H1 (cell line): ENCODE measurements around the gene TLL2. TPM values are rescaled to one million over a fixed set of nuclear protein-coding genes. Genes with fewer than 3 reads are reported as not detected.

ENCODE experiments used
- CTCF ChIA-PET: fragments of 300-600 bp; sonication (Branson Sonifier 250); formaldehyde crosslinking; loops from one replicate; lab custom pipeline; 2021; ENCODE audit not compliant: partially characterized antibody; lab: Charles Lee
- POLR2A ChIA-PET: fragments of 300-600 bp; sonication (Branson Sonifier 250); formaldehyde crosslinking; loops from one replicate; lab custom pipeline; 2021; ENCODE audit warnings: inconsistent platforms; ENCODE audit not compliant: partially characterized antibody; lab: Charles Lee
- DNase-seq, 2 experiments: peaks; one replicate each; pipeline versions ENCODE4 v3.0.0 to v3.0.0-alpha.2; 2010 to 2022; ENCODE audit warnings: low spot score in 2 of 2, low read depth in 1 of 2, mixed read lengths in 1 of 2
- FAIRE-seq: peaks from 2 replicates; lab custom pipeline; 2011; peaks lifted over from hg19 to GRCh38; lab: Jason Lieb, UNC
- H2AFZ ChIP-seq: 2 replicates; pipeline ENCODE4 v1.8.1; 2012; ENCODE audit warnings: low read length, inconsistent platforms
- H2AK5ac ChIP-seq: 2 replicates; pipeline ENCODE4 v1.6.1; 2013; ENCODE audit warnings: low read depth, low read length
- H2BK120ac ChIP-seq: replicated peaks from 2 replicates; pipeline ENCODE3; 2013; ENCODE audit warnings: low read depth, low read length, inconsistent platforms
- H2BK12ac ChIP-seq: 2 replicates; pipeline ENCODE4 v1.6.1; 2013; ENCODE audit warnings: low read depth, low read length
- H2BK15ac ChIP-seq: 2 replicates; pipeline ENCODE4 v1.6.1; 2013; ENCODE audit warnings: low read length
- H2BK20ac ChIP-seq: 2 replicates; pipeline ENCODE4 v1.6.1; 2013; ENCODE audit warnings: low read length
- H2BK5ac ChIP-seq: 2 replicates; pipeline ENCODE4 v1.6.1; 2013; ENCODE audit warnings: low read depth, low read length
- H3K14ac ChIP-seq: 2 replicates; pipeline ENCODE4 v1.6.1; 2013; ENCODE audit warnings: inconsistent platforms; ENCODE audit not compliant: insufficient read length
- H3K18ac ChIP-seq: 2 replicates; pipeline ENCODE4 v1.6.1; 2013; ENCODE audit warnings: low read length; ENCODE audit errors: extremely low read depth
- H3K23ac ChIP-seq: 2 replicates; pipeline ENCODE4 v1.6.1; 2013; ENCODE audit warnings: inconsistent platforms; ENCODE audit not compliant: insufficient read length
- H3K23me2 ChIP-seq: 2 replicates; pipeline ENCODE4 v1.6.1; 2013; ENCODE audit warnings: low read depth, low read length
- H3K27ac ChIP-seq: 2 replicates; pipeline ENCODE4 v1.6.1; 2011; ENCODE audit warnings: low read depth, low read length, inconsistent platforms
- H3K27me3 ChIP-seq, 4 experiments: replicated peaks in 1 of 4; 1 replicate in 1 of 4; 2 replicates in 3 of 4; pipeline versions ENCODE4 v1.6.1 to v1.8.1; 2011 to 2013; ENCODE audit warnings: low read length in 3 of 4, mild to moderate bottlenecking in 3 of 4, inconsistent platforms in 2 of 4, mixed read lengths in 2 of 4, moderate library complexity in 1 of 4; ENCODE audit not compliant: control insufficient read depth in 3 of 4, insufficient read depth in 3 of 4; ENCODE audit errors: extremely low read depth in 1 of 4
- H3K36me3 ChIP-seq, 4 experiments: 2 replicates each; pipeline versions ENCODE4 v1.6.1 to v1.8.1; 2011 to 2013; ENCODE audit warnings: mild to moderate bottlenecking in 4 of 4, low read length in 3 of 4, moderate library complexity in 2 of 4, control low read depth in 1 of 4, inconsistent platforms in 1 of 4; ENCODE audit not compliant: insufficient read depth in 4 of 4, control insufficient read depth in 2 of 4
- H3K4ac ChIP-seq: replicated peaks from 2 replicates; pipeline ENCODE3; 2013; ENCODE audit warnings: low read length, low read depth, mixed read lengths, inconsistent platforms; ENCODE audit not compliant: insufficient read length
- H3K4me1 ChIP-seq, 4 experiments: replicated peaks in 1 of 4; 1 replicate in 1 of 4; 2 replicates in 3 of 4; pipeline versions ENCODE4 v1.6.1 to v1.8.1; 2011 to 2013; ENCODE audit warnings: low read length in 3 of 4, inconsistent platforms in 2 of 4, mixed read lengths in 1 of 4; ENCODE audit not compliant: insufficient read depth in 4 of 4, control insufficient read depth in 3 of 4
- H3K4me2 ChIP-seq, 2 experiments: 2 replicates each; pipeline versions ENCODE4 v1.6.1 to v1.8.1; 2011 to 2013; ENCODE audit warnings: low read depth in 2 of 2, low read length in 2 of 2, control low read depth in 1 of 2, inconsistent platforms in 1 of 2, mild to moderate bottlenecking in 1 of 2; ENCODE audit not compliant: insufficient read depth in 1 of 2
- H3K4me3 ChIP-seq, 4 experiments: fragments of 200-600, 300-600 bp in 1 of 4; sonication (generic), shearing (Covaris generic), sonication (Bioruptor Twin) in 1 of 4; 2 replicates each; pipeline versions ENCODE4 v1.5.1 to v1.8.1; 2011 to 2016; ENCODE audit warnings: low read length in 4 of 4, low read depth in 3 of 4, control low read depth in 2 of 4, inconsistent platforms in 2 of 4, mild to moderate bottlenecking in 2 of 4, mixed read lengths in 1 of 4, moderate library complexity in 1 of 4; ENCODE audit not compliant: insufficient read depth in 2 of 4; ENCODE audit errors: extremely low read depth in 1 of 4
- H3K56ac ChIP-seq: replicated peaks from 2 replicates; pipeline ENCODE3; 2013; ENCODE audit warnings: low read depth, mild to moderate bottlenecking, mixed read lengths, low read length, inconsistent platforms; ENCODE audit not compliant: insufficient read length
- H3K79me1 ChIP-seq: 2 replicates; pipeline ENCODE4 v1.6.1; 2013; ENCODE audit warnings: low read depth, low read length, control low read depth
- H3K79me2 ChIP-seq, 2 experiments: 2 replicates each; pipeline versions ENCODE4 v1.6.1 to v1.8.1; 2012 to 2013; ENCODE audit warnings: low read length in 2 of 2, mild to moderate bottlenecking in 2 of 2, inconsistent platforms in 1 of 2; ENCODE audit not compliant: insufficient read depth in 2 of 2, control insufficient read depth in 1 of 2
- H3K9ac ChIP-seq, 4 experiments: replicated peaks in 1 of 4; 1 replicate in 1 of 4; 2 replicates in 3 of 4; pipeline versions ENCODE4 v1.6.1 to v1.8.1; 2011 to 2013; ENCODE audit warnings: low read depth in 3 of 4, low read length in 3 of 4, control low read depth in 2 of 4, mild to moderate bottlenecking in 2 of 4, moderate library complexity in 2 of 4, inconsistent platforms in 1 of 4; ENCODE audit errors: extremely low read depth in 1 of 4
- H3K9me3 ChIP-seq, 2 experiments: 2 replicates each; pipeline versions ENCODE4 v1.6.1 to v1.8.1; 2012 to 2013; ENCODE audit warnings: mild to moderate bottlenecking in 2 of 2, moderate library complexity in 2 of 2, control low read depth in 1 of 2, inconsistent platforms in 1 of 2, low read depth in 1 of 2, low read length in 1 of 2, mixed read lengths in 1 of 2; ENCODE audit not compliant: insufficient read depth in 2 of 2
- H4K20me1 ChIP-seq, 2 experiments: replicated peaks in 1 of 2; 2 replicates each; pipeline versions ENCODE3 to v1.8.1; 2011 to 2013; ENCODE audit warnings: inconsistent platforms in 2 of 2, low read length in 2 of 2, mild to moderate bottlenecking in 1 of 2; ENCODE audit not compliant: insufficient read depth in 2 of 2, control insufficient read depth in 1 of 2
- H4K5ac ChIP-seq: 2 replicates; pipeline ENCODE4 v1.6.1; 2013; ENCODE audit warnings: low read length, low read depth, mixed read lengths, inconsistent platforms; ENCODE audit not compliant: insufficient read length
- H4K8ac ChIP-seq: 2 replicates; pipeline ENCODE4 v1.8.0; 2013; ENCODE audit warnings: mild to moderate bottlenecking, moderate library complexity, low read length, inconsistent platforms; ENCODE audit not compliant: insufficient read depth; ENCODE audit errors: extremely low read depth
- H4K91ac ChIP-seq: replicated peaks from 2 replicates; pipeline ENCODE3; 2013; ENCODE audit warnings: low read length, mixed read lengths, inconsistent platforms; ENCODE audit not compliant: insufficient read length
- ATF3 ChIP-seq: IDR thresholded peaks from 2 replicates; pipeline ENCODE4 v1.6.1; 2011; ENCODE audit warnings: low read depth, mild to moderate bottlenecking, low read length; ENCODE audit not compliant: insufficient read depth
- BRCA1 ChIP-seq: IDR thresholded peaks from 2 replicates; pipeline ENCODE4 v1.6.1; 2012; ENCODE audit warnings: low read depth, low read length, improper control_type of control experiment
- CBX8 ChIP-seq: fragments of 300-800, 300-1000 bp; sonication (generic); IDR thresholded peaks from 2 replicates; pipeline ENCODE4 v1.7.1; 2016; ENCODE audit warnings: low read depth, low read length, borderline replicate concordance
- CHD1 ChIP-seq: IDR thresholded peaks from 2 replicates; pipeline ENCODE4 v1.6.1; 2012; ENCODE audit warnings: low read depth, low read length, improper control_type of control experiment
- EGR1 ChIP-seq: IDR thresholded peaks from 2 replicates; pipeline ENCODE4 v1.6.1; 2011; ENCODE audit warnings: low read depth, low read length, borderline replicate concordance
- EZH2 ChIP-seq: fragments of 200-600 bp; sonication (generic); IDR thresholded peaks from 2 replicates; pipeline ENCODE4 v1.7.1; 2012; ENCODE audit warnings: low read depth, mild to moderate bottlenecking, moderate library complexity, low read length, inconsistent platforms; ENCODE audit not compliant: severe bottlenecking
- FOSL1 ChIP-seq: IDR thresholded peaks from 2 replicates; pipeline ENCODE4 v1.6.1; 2011; ENCODE audit warnings: mild to moderate bottlenecking, low read depth, low read length, moderate library complexity; ENCODE audit not compliant: insufficient read depth
- GTF2F1 ChIP-seq: IDR thresholded peaks from 2 replicates; pipeline ENCODE4 v1.6.1; 2012; ENCODE audit warnings: low read depth, low read length, improper control_type of control experiment, borderline replicate concordance
- MAFK ChIP-seq: IDR thresholded peaks from 2 replicates; pipeline ENCODE4 v1.6.1; 2012; ENCODE audit warnings: low read depth, mild to moderate bottlenecking, improper control_type of control experiment, low read length
- MAX ChIP-seq: IDR thresholded peaks from 2 replicates; pipeline ENCODE4 v1.6.1; 2012; ENCODE audit warnings: inconsistent platforms
- POLR2A ChIP-seq, 2 experiments: IDR thresholded peaks; 1 replicate in 1 of 2; 2 replicates in 1 of 2; pipeline ENCODE4 v1.6.1; 2011; ENCODE audit warnings: low read depth in 2 of 2, low read length in 2 of 2, mild to moderate bottlenecking in 2 of 2; ENCODE audit errors: control extremely low read depth in 1 of 2
- POLR2AphosphoS5 ChIP-seq: IDR thresholded peaks from 2 replicates; pipeline ENCODE4 v1.6.1; 2011; ENCODE audit warnings: low read depth, low read length
- SIRT6 ChIP-seq: IDR thresholded peaks from one replicate; pipeline ENCODE4 v1.7.1; 2012; ENCODE audit warnings: low read length, inconsistent platforms
- SP2 ChIP-seq: IDR thresholded peaks from 2 replicates; pipeline ENCODE4 v1.6.1; 2012; ENCODE audit warnings: mild to moderate bottlenecking, low read length, inconsistent platforms
- SP4 ChIP-seq: IDR thresholded peaks from 2 replicates; pipeline ENCODE4 v1.6.1; 2012; ENCODE audit warnings: low read length, inconsistent platforms
- ZNF274 ChIP-seq: IDR thresholded peaks from 2 replicates; pipeline ENCODE4 v1.7.0; 2012; ENCODE audit warnings: low read length, borderline replicate concordance; ENCODE audit errors: extremely low read depth
- WGBS, 2 experiments: shearing (Covaris generic) in 1 of 2; methylation state at CpG; one replicate each; pipeline versions ENCODE4 v1.1.6 to v1.1.7; 2013 to 2015; ENCODE audit warnings: low lambda C conversion rate in 2 of 2, mixed read lengths in 2 of 2, inconsistent platforms in 1 of 2, low coverage in 1 of 2, missing lambda C conversion rate in 1 of 2; ENCODE audit not compliant: insufficient replicate concordance in 2 of 2, insufficient coverage in 1 of 2, insufficient read length in 1 of 2; ENCODE audit errors: extremely low coverage in 1 of 2, missing lambda C conversion rate in 1 of 2; 5-methylcytosine and 5-hydroxymethylcytosine counted together
- polyA plus RNA-seq, 7 experiments: library from polyadenylated mRNA; depleted of rRNA in 3 of 7; stranded (reverse) in 5 of 7; unstranded in 2 of 7; fragments of >200 nt in 5 of 7; fragments of 200-250 nt in 2 of 7; gene quantifications; 1 replicate in 5 of 7; 2 replicates in 1 of 7; 4 replicates in 1 of 7; pipeline versions ENCODE4 v1.2.1 to v1.2.3, GENCODE V29; 2011 to 2013; ENCODE audit warnings: missing spikeins in 2 of 7, mixed read lengths in 2 of 7
- total RNA-seq: library from RNA; stranded (reverse); fragmentation: NEBNext Ultra II Directional; extraction: Animal tissue kit (Norgen Biotek cat#: 25700); gene quantifications from 2 replicates; pipeline ENCODE4 v1.2.1, GENCODE V29; 2021

Gene TLL2
- total and polyA plus RNA-seq, 2 of the 8 experiments (the other 6 are each of a cell fraction or from before 2014, with no cell fraction given), result 2.4 to 3.2 TPM

GRCh38 chr10:96524741-96525140 is 11.0 kb upstream of the TLL2 start:
- POLR2A ChIA-PET, result no interaction called here
- no peak overlapping the region for H2BK15ac ChIP-seq
- no peaks in the 10 kb centered on the region for H3K23me2 ChIP-seq
- H3K4ac ChIP-seq, result no peak overlapping the region
- CTCF ChIA-PET, result interaction anchor here (0.6 kb wide), 1 partner anchor 86 kb away, joined by 3 read pairs; no protein-coding TSS in a partner anchor
- DNase-seq, result no peak
- H3K18ac ChIP-seq, result no peak overlapping the region
- no peaks in the 10 kb centered on the region for H3K27me3 ChIP-seq
- no peaks in the 10 kb centered on the region for H3K4me1 ChIP-seq
- peaks cover 0 to 2% of the 10 kb centered on the region in 2 experiments for H4K20me1 ChIP-seq
- H2BK120ac ChIP-seq, result no peak overlapping the region
- no peak overlapping the region for H2BK20ac ChIP-seq
- no peak overlapping the region for H3K9ac ChIP-seq
- no peak overlapping the region for H4K91ac ChIP-seq
- no peaks in the 10 kb centered on the region for H3K79me2 ChIP-seq
- no peak overlapping the region for H3K14ac ChIP-seq
- H4K5ac ChIP-seq, result no peak overlapping the region
- H2AK5ac ChIP-seq, result no peak overlapping the region
- H2AFZ ChIP-seq, result no peak overlapping the region
- H3K4me3 ChIP-seq, result no peak overlapping the region
- H3K56ac ChIP-seq, result no peak overlapping the region
- H3K4me2 ChIP-seq, result no peak overlapping the region
- no peaks in the 10 kb centered on the region for H3K79me1 ChIP-seq
- H3K9me3 ChIP-seq, result no peaks in the 10 kb centered on the region
- H4K8ac ChIP-seq, result no peak overlapping the region
- FAIRE-seq, result no peak
- H2BK12ac ChIP-seq, result no peak overlapping the region
- no peak overlapping the region for H3K23ac ChIP-seq
- peaks cover 0 to 48% (median 10%) of the 10 kb centered on the region in 4 experiments; a peak in 4 of 8 replicates for H3K36me3 ChIP-seq
- no peak overlapping the region for H2BK5ac ChIP-seq
- 88% methylated on average over 1 of the region's 1 CpG; no CpG with 5 or more reads in 1 of the 2 experiments for WGBS, 2 experiments
- no peak overlapping the region for H3K27ac ChIP-seq
- no peak for TF ChIP-seq MAX
- no peak for TF ChIP-seq SP2
- no peak for TF ChIP-seq FOSL1
- no peak for TF ChIP-seq EZH2
- TF ChIP-seq SP4, result no peak
- no peak for TF ChIP-seq ZNF274
- no peak for TF ChIP-seq POLR2AphosphoS5
- no peak for TF ChIP-seq CBX8
- TF ChIP-seq EGR1, result no peak
- TF ChIP-seq ATF3, result no peak
- TF ChIP-seq SIRT6, result no peak
- no peak for TF ChIP-seq CHD1
- TF ChIP-seq BRCA1, result no peak
- no peak for TF ChIP-seq POLR2A (IDR thresholded peaks at IDR 0.05; ENCODE audit: control extremely low read depth in 1 of 2, low read depth in 2 of 2, low read length in 2 of 2)
- TF ChIP-seq MAFK, result no peak
- no peak for TF ChIP-seq GTF2F1
